B cell (primary cell): ENCODE measurements around the gene CBLN4. TPM values are rescaled to one million over a fixed set of nuclear protein-coding genes. Genes with fewer than 3 reads are reported as not detected.

Experiments used
- ATAC-seq: fragments of 200-7000 bp; cut with Tn5 transposase; one replicate; pipeline ENCODE4 v1.10.0; 2021; ENCODE audit warnings: low read depth, mild to moderate bottlenecking, moderate number of reproducible peaks, moderate library complexity
- CTCF ChIA-PET: fragments of 350-600 bp; sonication (Branson Sonifier 250); formaldehyde crosslinking; loops from one replicate; lab custom pipeline; 2021; ENCODE audit warnings: antibody characterized with exemption, inconsistent platforms; lab: Charles Lee
- POLR2A ChIA-PET: fragments of 350-600 bp; sonication (Branson Sonifier 250); formaldehyde crosslinking; loops from one replicate; lab custom pipeline; 2021; ENCODE audit warnings: antibody characterized with exemption; lab: Charles Lee
- DNase-seq: peaks from one replicate; pipeline ENCODE4 v3.0.0; 2013
- H2AFZ ChIP-seq: 2 replicates; pipeline ENCODE4 v1.6.1; 2012; ENCODE audit warnings: mild to moderate bottlenecking, low read depth, low read length; ENCODE audit not compliant: insufficient read depth, poor library complexity, severe bottlenecking
- H3K27ac ChIP-seq, 2 donors: 1 replicate in 1 of 2; 2 replicates in 1 of 2; pipeline ENCODE4 v1.5.1; 2012 to 2013; ENCODE audit warnings: low read length in 2 of 2, mild to moderate bottlenecking in 2 of 2, moderate library complexity in 1 of 2
- H3K27me3 ChIP-seq, 4 experiments: fragments of 200-600 bp in 1 of 4; sonication (generic) in 1 of 4; replicated peaks in 1 of 4; 1 replicate in 2 of 4; 2 replicates in 2 of 4; pipeline versions ENCODE4 v1.6.1 to v1.7.0; 2013 to 2016; ENCODE audit warnings: low read length in 3 of 4, mild to moderate bottlenecking in 2 of 4, mixed read lengths in 1 of 4, moderate library complexity in 1 of 4; ENCODE audit not compliant: insufficient read depth in 4 of 4, control insufficient read depth in 3 of 4; ENCODE audit errors: control extremely low read depth in 1 of 4
- H3K36me3 ChIP-seq, 2 experiments: replicated peaks in 1 of 2; 1 replicate in 1 of 2; 2 replicates in 1 of 2; pipeline versions ENCODE4 v1.6.1 to v1.7.1; 2013; ENCODE audit warnings: low read length in 1 of 2; ENCODE audit not compliant: insufficient read depth in 2 of 2, control insufficient read depth in 1 of 2; ENCODE audit errors: control extremely low read depth in 1 of 2, extremely low read depth in 1 of 2
- H3K4me1 ChIP-seq, 2 donors: fragments of 200-600 bp in 1 of 2; sonication (generic) in 1 of 2; 1 replicate in 1 of 2; 2 replicates in 1 of 2; pipeline versions ENCODE4 v1.5.1 to v1.6.1; 2013 to 2017; ENCODE audit warnings: low read length in 2 of 2; ENCODE audit not compliant: control insufficient read depth in 2 of 2, insufficient read depth in 2 of 2
- H3K4me2 ChIP-seq: replicated peaks from 2 replicates; pipeline ENCODE3; 2012; ENCODE audit warnings: mild to moderate bottlenecking, low read depth, low read length; ENCODE audit not compliant: poor library complexity, severe bottlenecking
- H3K4me3 ChIP-seq, 5 experiments: fragments of 200-600 bp in 1 of 5; sonication (generic) in 1 of 5; 1 replicate in 3 of 5; 2 replicates in 2 of 5; pipeline versions ENCODE4 v1.5.1 to v1.7.0; 2011 to 2016; ENCODE audit warnings: low read length in 4 of 5, mild to moderate bottlenecking in 4 of 5, low read depth in 2 of 5, control low read depth in 1 of 5, moderate library complexity in 1 of 5; ENCODE audit not compliant: insufficient read depth in 1 of 5; ENCODE audit errors: control extremely low read depth in 1 of 5, extremely low read depth in 1 of 5
- H3K79me2 ChIP-seq: fragments of 200-600 bp; sonication (generic); one replicate; pipeline ENCODE4 v1.6.0; 2016; ENCODE audit warnings: low read length; ENCODE audit not compliant: control insufficient read depth, insufficient read depth
- H3K9ac ChIP-seq: fragments of 200-600 bp; sonication (generic); 2 replicates; pipeline ENCODE4 v1.6.1; 2017; ENCODE audit warnings: mild to moderate bottlenecking, low read length, moderate library complexity
- H3K9me3 ChIP-seq, 3 donors: one replicate each; pipeline versions ENCODE4 v1.6.1 to v1.7.1; 2013; ENCODE audit warnings: low read length in 2 of 3; ENCODE audit not compliant: control insufficient read depth in 2 of 3, insufficient read depth in 1 of 3; ENCODE audit errors: control extremely low read depth in 1 of 3
- H4K20me1 ChIP-seq: 2 replicates; pipeline ENCODE4 v1.6.0; 2012; ENCODE audit warnings: mild to moderate bottlenecking, low read length; ENCODE audit not compliant: insufficient read depth, control insufficient read depth, poor library complexity, severe bottlenecking
- H3K27ac Mint-ChIP-seq: one replicate; pipeline ENCODE4 v1.8.0; 2021; ENCODE audit warnings: mixed read lengths
- H3K27me3 Mint-ChIP-seq: one replicate; pipeline ENCODE4 v1.8.0; 2021; ENCODE audit warnings: mixed read lengths
- H3K4me1 Mint-ChIP-seq: one replicate; pipeline ENCODE4 v1.8.0; 2021; ENCODE audit warnings: mixed read lengths
- H3K4me3 Mint-ChIP-seq: one replicate; pipeline ENCODE4 v1.8.0; 2021; ENCODE audit warnings: mixed read lengths
- H3K9me3 Mint-ChIP-seq: one replicate; pipeline ENCODE4 v1.8.0; 2022; ENCODE audit warnings: mixed read lengths; ENCODE audit not compliant: insufficient read depth
- EZH2 ChIP-seq: IDR thresholded peaks from 2 replicates; pipeline ENCODE4 v1.6.1; 2012; ENCODE audit warnings: borderline replicate concordance, low read depth, mild to moderate bottlenecking, moderate library complexity, low read length; ENCODE audit not compliant: insufficient read depth, poor library complexity, severe bottlenecking
- WGBS: methylation state at CpG from one replicate; pipeline ENCODE4 v1.1.5; 2013; ENCODE audit warnings: missing lambda C conversion rate; ENCODE audit not compliant: insufficient coverage; 5-methylcytosine and 5-hydroxymethylcytosine counted together
- intact Hi-C: fragments of 100-400 bp; cut with micrococcal nuclease; formaldehyde crosslinking; loops from one replicate; pipeline ENCODE4 v1.10.0; 2022
- polyA plus RNA-seq: library from polyadenylated mRNA; depleted of rRNA; stranded (reverse); fragments of >200 nt; gene quantifications from 2 replicates; pipeline ENCODE4 v1.2.3, GENCODE V29; 2012
- total RNA-seq, 2 donors: library from RNA; stranded (reverse); fragments of 120-200 nt in 1 of 2; gene quantifications; 1 replicate in 1 of 2; 2 replicates in 1 of 2; pipeline versions ENCODE4 v1.2.3 to v1.2.4, GENCODE V29; 2013 to 2022
- TF ChIP-seq, protein P1 (sequence below): fragments of 200-600 bp; IDR thresholded peaks from one replicate; pipeline ENCODE4 v1.8.0; 2022; ENCODE audit warnings: antibody characterized with exemption, mild to moderate bottlenecking

The CBLN4 gene
- total and polyA plus RNA-seq, 2 donors (not counting 1 experiment from before 2014, with no cell fraction given): not detected

DNA sequence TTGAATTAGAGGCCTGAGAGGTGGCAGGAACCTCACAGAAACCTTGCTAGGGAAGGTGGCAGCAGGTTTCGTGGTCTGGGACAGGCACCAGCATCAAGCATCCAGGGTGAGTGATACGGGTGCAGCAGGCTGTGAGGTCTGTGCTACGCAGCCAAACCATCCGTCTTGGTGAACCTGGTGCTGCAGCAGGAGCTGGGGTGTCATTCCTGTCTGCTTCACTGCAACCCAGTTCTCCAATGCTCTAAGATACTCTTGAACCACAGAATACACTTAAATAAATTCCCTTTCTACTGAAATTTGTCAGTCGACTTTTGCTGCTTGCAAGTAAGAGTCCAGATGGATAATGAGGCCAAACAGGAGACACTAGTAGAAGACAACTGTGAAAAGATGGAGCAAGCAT is 9.7 kb upstream of the CBLN4 start:
- TF ChIP-seq, protein P1, sequence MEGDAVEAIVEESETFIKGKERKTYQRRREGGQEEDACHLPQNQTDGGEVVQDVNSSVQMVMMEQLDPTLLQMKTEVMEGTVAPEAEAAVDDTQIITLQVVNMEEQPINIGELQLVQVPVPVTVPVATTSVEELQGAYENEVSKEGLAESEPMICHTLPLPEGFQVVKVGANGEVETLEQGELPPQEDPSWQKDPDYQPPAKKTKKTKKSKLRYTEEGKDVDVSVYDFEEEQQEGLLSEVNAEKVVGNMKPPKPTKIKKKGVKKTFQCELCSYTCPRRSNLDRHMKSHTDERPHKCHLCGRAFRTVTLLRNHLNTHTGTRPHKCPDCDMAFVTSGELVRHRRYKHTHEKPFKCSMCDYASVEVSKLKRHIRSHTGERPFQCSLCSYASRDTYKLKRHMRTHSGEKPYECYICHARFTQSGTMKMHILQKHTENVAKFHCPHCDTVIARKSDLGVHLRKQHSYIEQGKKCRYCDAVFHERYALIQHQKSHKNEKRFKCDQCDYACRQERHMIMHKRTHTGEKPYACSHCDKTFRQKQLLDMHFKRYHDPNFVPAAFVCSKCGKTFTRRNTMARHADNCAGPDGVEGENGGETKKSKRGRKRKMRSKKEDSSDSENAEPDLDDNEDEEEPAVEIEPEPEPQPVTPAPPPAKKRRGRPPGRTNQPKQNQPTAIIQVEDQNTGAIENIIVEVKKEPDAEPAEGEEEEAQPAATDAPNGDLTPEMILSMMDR: no peak
- no peak for TF ChIP-seq EZH2
- no peak overlapping the region for H3K27ac ChIP-seq
- WGBS: 91% methylated on average over 5 of the region's 5 CpGs
- ATAC-seq (no peak), DNase-seq (no peak)
- H3K9ac ChIP-seq: no peak overlapping the region
- H4K20me1 ChIP-seq: no peaks in the 10 kb centered on the region
- H3K9me3 Mint-ChIP-seq: peaks cover 2% of the 10 kb centered on the region
- H3K79me2 ChIP-seq: no peaks in the 10 kb centered on the region
- ChIA-PET CTCF (no interaction called here), POLR2A (no interaction called here)
- no peak overlapping the region for H3K4me2 ChIP-seq
- intact Hi-C loops: no loop called here
- no peaks in the 10 kb centered on the region for H3K27me3 Mint-ChIP-seq
- no peak overlapping the region for H3K4me3 Mint-ChIP-seq
- no peak overlapping the region for H2AFZ ChIP-seq
- H3K36me3 ChIP-seq: no peaks in the 10 kb centered on the region
- H3K4me1 Mint-ChIP-seq: no peaks in the 10 kb centered on the region
- no peak overlapping the region for H3K27ac Mint-ChIP-seq
- H3K27me3 ChIP-seq: no peaks in the 10 kb centered on the region
- no peak overlapping the region for H3K4me3 ChIP-seq
- peaks cover 0 to 9% (median 2%) of the 10 kb centered on the region in 3 donors for H3K9me3 ChIP-seq
- no peaks in the 10 kb centered on the region for H3K4me1 ChIP-seq

DNA sequence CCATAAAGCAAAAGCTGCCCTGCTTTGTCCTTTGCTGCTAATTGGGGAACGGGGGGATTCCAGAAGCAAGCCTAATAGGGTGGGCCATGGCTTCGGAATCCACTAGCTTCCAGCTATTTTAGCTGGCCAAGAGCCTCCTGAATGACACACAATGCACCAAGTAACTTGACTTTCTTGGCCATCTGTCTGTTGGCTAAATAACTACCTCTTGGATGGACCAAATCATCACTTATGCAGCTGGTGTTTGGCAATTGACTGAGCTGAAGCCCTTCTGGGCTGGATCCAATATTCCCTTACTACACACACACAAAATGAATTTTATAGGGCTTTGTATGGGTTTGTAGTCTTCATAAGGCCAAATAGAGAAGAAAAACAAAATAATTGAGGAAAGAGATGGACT is 8.8 kb upstream of the CBLN4 start:
- H3K9me3 ChIP-seq: peaks cover 0 to 5% (median 2%) of the 10 kb centered on the region in 3 donors
- Mint-ChIP-seq H3K27ac (no peak overlapping the region), H3K4me1 (no peaks in the 10 kb centered on the region), H3K4me3 (no peak overlapping the region), H3K27me3 (no peaks in the 10 kb centered on the region), H3K9me3 (no peaks in the 10 kb centered on the region)
- H2AFZ ChIP-seq: no peak overlapping the region
- CTCF ChIA-PET: no interaction called here
- H3K4me1 ChIP-seq: no peaks in the 10 kb centered on the region
- no peak overlapping the region for H3K4me2 ChIP-seq
- H4K20me1 ChIP-seq: no peaks in the 10 kb centered on the region
- H3K4me3 ChIP-seq: no peak overlapping the region
- DNase-seq (no peak), ATAC-seq (no peak)
- POLR2A ChIA-PET: no interaction called here
- WGBS: 82% methylated on average over 2 of the region's 2 CpGs
- H3K27ac ChIP-seq: no peak overlapping the region
- no peaks in the 10 kb centered on the region for H3K36me3 ChIP-seq
- H3K9ac ChIP-seq: no peak overlapping the region
- H3K27me3 ChIP-seq: no peaks in the 10 kb centered on the region
- H3K79me2 ChIP-seq: no peaks in the 10 kb centered on the region
- intact Hi-C loops: no loop called here
- no peak for TF ChIP-seq EZH2
- TF ChIP-seq, protein P1: no peak
